ENCODE measurements around the gene ATG16L1. TPM values are rescaled to one million over a fixed set of nuclear protein-coding genes. Genes with fewer than 3 reads are reported as not detected.

The ATG16L1 gene
- total RNA-seq, 1 donor from 2014 or later, result 36.7 TPM

DNA sequence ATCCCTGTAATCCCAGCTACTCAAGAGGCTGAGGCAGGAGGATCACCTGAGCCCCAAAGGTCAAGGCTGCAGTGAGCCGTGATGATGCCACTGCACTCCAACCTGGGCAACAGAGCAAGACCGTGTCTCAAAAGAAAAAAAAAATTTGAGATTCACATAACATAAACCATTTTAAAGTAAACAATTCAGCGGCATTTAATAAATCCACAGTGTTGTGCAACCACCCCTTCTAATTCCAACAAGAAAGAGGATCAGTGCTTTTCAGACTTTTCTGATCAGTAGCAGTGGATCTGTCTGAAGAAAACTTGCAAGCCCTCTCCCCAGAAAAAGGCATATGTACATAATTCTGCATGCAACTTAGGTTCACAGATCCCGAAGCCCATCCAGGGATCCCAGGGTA is 48.9 kb downstream of the ATG16L1 start:
- no peak overlapping the region for H3K4me3 Mint-ChIP-seq
- H3K27me3 Mint-ChIP-seq, result peaks cover 3% of the 10 kb centered on the region
- no peaks in the 10 kb centered on the region for H3K4me1 Mint-ChIP-seq
- H3K27ac Mint-ChIP-seq, result no peak overlapping the region
- no peak for DNase-seq
- H3K36me3 Mint-ChIP-seq (ENCODE audit: low read depth), result peaks cover 8% of the 10 kb centered on the region
- no peaks in the 10 kb centered on the region for H3K9me3 Mint-ChIP-seq
- intact Hi-C loops (cut with micrococcal nuclease), result no loop called here

DNA sequence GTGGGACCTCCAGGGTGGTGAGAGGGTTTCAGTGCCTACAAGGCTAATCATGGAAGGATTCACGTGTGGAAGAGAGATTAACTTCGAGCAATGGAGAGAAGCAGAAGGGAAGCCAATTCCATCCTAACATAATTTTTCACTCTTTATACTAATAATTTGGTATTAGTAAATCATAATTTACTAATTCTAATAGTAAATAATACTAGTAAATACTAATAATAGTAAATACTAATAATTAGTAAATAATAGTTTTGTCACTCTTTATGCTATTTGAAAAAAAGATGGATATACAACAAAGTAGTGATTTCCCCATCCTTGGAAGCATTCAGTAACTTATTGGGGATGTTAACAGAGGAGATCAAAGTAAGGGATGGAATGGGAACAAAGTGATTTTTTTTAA is 49.8 kb downstream of the ATG16L1 start:
- intact Hi-C loops (cut with micrococcal nuclease), result no loop called here
- Mint-ChIP-seq H3K36me3 (ENCODE audit: low read depth) (peaks cover 3% of the 10 kb centered on the region), H3K4me3 (no peak overlapping the region), H3K4me1 (no peaks in the 10 kb centered on the region), H3K9me3 (no peaks in the 10 kb centered on the region), H3K27ac (no peak overlapping the region), H3K27me3 (peaks cover 3% of the 10 kb centered on the region)
- DNase-seq, result no peak

DNA sequence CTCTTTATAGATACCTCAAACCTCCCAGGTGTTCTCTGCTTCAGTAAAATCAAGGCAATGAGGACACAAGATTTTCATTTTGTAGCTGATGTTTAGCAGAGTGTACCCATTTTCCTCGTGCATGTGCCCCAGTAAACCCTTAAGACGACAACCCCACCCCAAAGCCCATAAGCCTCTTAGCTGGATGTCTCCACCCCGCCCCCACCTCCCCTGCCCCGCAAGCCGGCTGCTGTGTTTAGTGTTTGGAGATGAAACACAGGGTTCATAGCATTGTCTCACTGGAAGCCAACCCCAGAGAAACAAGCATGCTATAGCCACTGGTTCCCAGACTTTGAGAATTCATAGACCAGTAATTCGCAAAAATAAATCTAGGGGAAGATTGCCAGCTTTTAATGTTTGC is 50.3 kb downstream of the ATG16L1 start:
- intact Hi-C loops (cut with micrococcal nuclease), result no loop called here
- Mint-ChIP-seq H3K27me3 (peaks cover 3% of the 10 kb centered on the region), H3K36me3 (ENCODE audit: low read depth) (peaks cover 2% of the 10 kb centered on the region)

DNA sequence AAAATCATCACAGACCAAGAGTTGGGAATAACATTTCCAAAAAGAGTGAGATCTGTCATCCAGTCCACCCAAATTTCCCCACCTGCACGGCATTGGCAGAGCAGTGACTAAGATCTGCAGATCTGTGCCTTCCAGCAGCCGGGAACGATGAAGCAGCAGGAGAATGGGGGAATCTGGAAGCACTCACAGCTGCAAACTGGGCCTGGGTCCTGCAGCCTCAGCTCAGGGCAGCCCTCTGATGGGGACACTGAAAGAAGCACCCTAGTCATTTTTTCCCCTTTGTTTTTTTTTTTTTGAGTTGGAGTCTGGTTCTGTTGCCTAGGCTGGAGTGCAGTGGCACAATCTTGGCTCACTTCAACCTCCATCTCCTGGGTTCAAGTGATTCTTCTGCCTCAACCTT is 51.8 kb downstream of the ATG16L1 start:
- intact Hi-C loops (cut with micrococcal nuclease), result no loop called here
- DNase-seq, result no peak
- H3K27me3 Mint-ChIP-seq, result peaks cover 3% of the 10 kb centered on the region

More for the DNA sequence above, 50.3 kb downstream of the ATG16L1 start:
- Mint-ChIP-seq H3K27ac (no peak overlapping the region), H3K4me1 (no peaks in the 10 kb centered on the region), H3K9me3 (no peaks in the 10 kb centered on the region), H3K4me3 (no peak overlapping the region)
- DNase-seq, result no peak

GRCh38 chr2:233307565-233307964 is 56.1 kb downstream of the ATG16L1 start, which contains the start of gene SAG:
Gene SAG (plus strand): TSS chr2:233307816. CDS start chr2:233309190, 1,374 bp downstream.
- H3K27me3 Mint-ChIP-seq, result peaks cover 8% of the 10 kb centered on the region
- H3K4me1 Mint-ChIP-seq, result peaks cover 3% of the 10 kb centered on the region
- H3K27ac Mint-ChIP-seq, result no peak within 1 kb of the TSS
- intact Hi-C loops (cut with micrococcal nuclease), result no loop called here
- H3K4me3 Mint-ChIP-seq, result no peak within 1 kb of the TSS
- DNase-seq, result no peak
- no peaks in the 10 kb centered on the region for H3K9me3 Mint-ChIP-seq
- no peaks in the 10 kb centered on the region for H3K36me3 Mint-ChIP-seq (ENCODE audit: low read depth)

More for the DNA sequence above, 51.8 kb downstream of the ATG16L1 start:
- Mint-ChIP-seq H3K36me3 (ENCODE audit: low read depth) (no peaks in the 10 kb centered on the region), H3K4me1 (no peaks in the 10 kb centered on the region), H3K9me3 (no peaks in the 10 kb centered on the region), H3K27ac (no peak overlapping the region), H3K4me3 (no peak overlapping the region)

DNA sequence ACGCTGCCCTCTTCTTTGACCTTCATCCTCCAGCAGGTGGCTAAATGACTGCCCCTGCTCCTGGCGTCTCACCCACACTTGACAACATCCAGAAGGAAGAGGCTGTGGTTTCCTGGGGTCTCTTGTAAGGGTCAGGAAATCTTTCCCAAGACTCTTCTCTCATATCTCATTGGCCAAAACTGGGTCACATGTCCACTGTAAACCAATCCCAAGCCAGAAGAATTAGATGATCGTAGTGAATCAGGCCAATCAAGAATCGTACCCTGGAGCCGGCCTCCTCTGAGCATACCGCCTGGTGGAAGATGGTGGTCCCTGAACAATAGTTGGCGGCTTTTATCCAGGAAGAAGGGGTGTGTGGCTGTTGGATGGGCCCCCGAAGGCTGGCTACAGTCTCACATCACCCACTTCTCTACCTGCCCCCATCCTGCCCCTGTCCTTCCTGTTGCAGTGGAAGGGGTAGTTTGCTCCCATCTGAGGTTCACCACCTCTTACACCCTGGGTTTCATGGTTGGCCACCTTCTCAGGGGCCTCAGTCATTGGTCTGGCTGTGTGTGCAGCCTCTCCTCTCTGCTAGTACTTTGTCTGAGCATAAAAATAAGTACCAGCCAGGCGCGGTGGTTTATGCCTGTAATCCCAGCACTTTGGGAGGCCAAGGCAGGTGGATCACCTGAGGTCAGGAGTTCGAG is 59.9 kb downstream of the ATG16L1 start:
- intact Hi-C loops (cut with micrococcal nuclease), result no loop called here
- Mint-ChIP-seq H3K36me3 (ENCODE audit: low read depth) (no peaks in the 10 kb centered on the region), H3K27ac (no peak overlapping the region), H3K27me3 (peaks cover 9% of the 10 kb centered on the region), H3K4me1 (peaks cover 3% of the 10 kb centered on the region), H3K4me3 (no peak overlapping the region), H3K9me3 (no peaks in the 10 kb centered on the region)
- no peak for DNase-seq

GRCh38 chr2:233312874-233313273 is 61.4 kb downstream of the ATG16L1 start:
- H3K4me3 Mint-ChIP-seq, result no peak overlapping the region
- H3K4me1 Mint-ChIP-seq, result peaks cover 3% of the 10 kb centered on the region
- no peaks in the 10 kb centered on the region for H3K9me3 Mint-ChIP-seq
- peaks cover 9% of the 10 kb centered on the region for H3K27me3 Mint-ChIP-seq
- H3K27ac Mint-ChIP-seq, result peak overlapping the region; percentile 41
- DNase-seq, result no peak
- no peaks in the 10 kb centered on the region for H3K36me3 Mint-ChIP-seq (ENCODE audit: low read depth)
- intact Hi-C loops (cut with micrococcal nuclease), result no loop called here

GRCh38 chr2:233314180-233314925 is 62.9 kb downstream of the ATG16L1 start:
- no peak for DNase-seq
- peaks cover 3% of the 10 kb centered on the region for H3K4me1 Mint-ChIP-seq
- peaks cover 15% of the 10 kb centered on the region for H3K27me3 Mint-ChIP-seq
- no peak overlapping the region for H3K27ac Mint-ChIP-seq
- intact Hi-C loops (cut with micrococcal nuclease), result no loop called here
- H3K9me3 Mint-ChIP-seq, result no peaks in the 10 kb centered on the region
- H3K4me3 Mint-ChIP-seq, result no peak overlapping the region
- no peaks in the 10 kb centered on the region for H3K36me3 Mint-ChIP-seq (ENCODE audit: low read depth)

- no peaks in the 10 kb centered on the region for H3K9me3 Mint-ChIP-seq
- no peak overlapping the region for H3K4me3 Mint-ChIP-seq
- no peaks in the 10 kb centered on the region for H3K36me3 Mint-ChIP-seq (ENCODE audit: low read depth)
- no peak for DNase-seq
- intact Hi-C loops (cut with micrococcal nuclease), result no loop called here
- H3K27ac Mint-ChIP-seq, result no peak overlapping the region
- no peaks in the 10 kb centered on the region for H3K4me1 Mint-ChIP-seq
- peaks cover 13% of the 10 kb centered on the region for H3K27me3 Mint-ChIP-seq
These were observed 65.9 kb downstream of the ATG16L1 start for GRCh38 chr2:233317196-233317943.

GRCh38 chr2:233319256-233319655 is 67.8 kb downstream of the ATG16L1 start:
- DNase-seq, result no peak
- Mint-ChIP-seq H3K36me3 (ENCODE audit: low read depth) (no peaks in the 10 kb centered on the region), H3K4me3 (no peak overlapping the region), H3K9me3 (no peaks in the 10 kb centered on the region), H3K27ac (no peak overlapping the region), H3K27me3 (peaks cover 12% of the 10 kb centered on the region), H3K4me1 (peaks cover 3% of the 10 kb centered on the region)
- intact Hi-C loops (cut with micrococcal nuclease), result no loop called here

DNA sequence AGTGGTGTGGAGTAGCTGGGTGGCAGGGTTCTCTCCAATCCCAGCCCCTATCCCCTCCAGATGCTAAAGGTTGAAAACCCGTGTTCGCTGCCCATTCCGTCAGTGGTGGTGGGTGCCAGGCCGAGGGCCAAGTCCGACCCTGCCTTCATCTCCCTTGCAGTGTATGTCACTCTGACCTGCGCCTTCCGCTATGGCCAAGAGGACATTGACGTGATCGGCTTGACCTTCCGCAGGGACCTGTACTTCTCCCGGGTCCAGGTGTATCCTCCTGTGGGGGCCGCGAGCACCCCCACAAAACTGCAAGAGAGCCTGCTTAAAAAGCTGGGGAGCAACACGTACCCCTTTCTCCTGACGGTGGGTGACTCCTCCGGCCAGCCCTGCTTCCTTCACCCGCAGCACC is 69.0 kb downstream of the ATG16L1 start:
- Mint-ChIP-seq H3K27ac (no peak overlapping the region), H3K4me1 (peaks cover 3% of the 10 kb centered on the region), H3K27me3 (peaks cover 12% of the 10 kb centered on the region), H3K36me3 (ENCODE audit: low read depth) (no peaks in the 10 kb centered on the region), H3K9me3 (no peaks in the 10 kb centered on the region), H3K4me3 (no peak overlapping the region)
- no peak for DNase-seq
- intact Hi-C loops (cut with micrococcal nuclease), result no loop called here

DNA sequence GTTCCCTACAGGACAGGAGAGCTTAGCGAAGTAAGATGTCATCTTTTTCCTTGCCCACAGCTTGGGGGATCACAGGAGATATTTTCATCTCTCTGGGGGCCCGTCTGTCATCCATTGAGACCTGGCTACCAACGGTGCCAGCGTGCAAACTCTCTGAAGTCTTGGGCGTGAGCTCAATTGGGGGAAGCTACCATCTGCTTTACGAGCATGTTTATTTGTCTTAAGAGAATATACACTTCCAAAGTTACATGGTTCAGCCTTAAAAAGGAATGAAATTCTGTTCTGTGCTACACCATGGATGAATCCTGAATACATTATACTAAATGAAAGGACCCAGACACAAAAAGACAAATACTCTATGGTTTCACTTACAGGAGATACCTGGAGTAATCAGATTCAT is 69.7 kb downstream of the ATG16L1 start:
- no peak for DNase-seq
- no peak overlapping the region for H3K4me3 Mint-ChIP-seq
- H3K27ac Mint-ChIP-seq, result no peak overlapping the region
- intact Hi-C loops (cut with micrococcal nuclease), result no loop called here
- peaks cover 3% of the 10 kb centered on the region for H3K4me1 Mint-ChIP-seq
- peaks cover 12% of the 10 kb centered on the region for H3K27me3 Mint-ChIP-seq
- no peaks in the 10 kb centered on the region for H3K9me3 Mint-ChIP-seq
- no peaks in the 10 kb centered on the region for H3K36me3 Mint-ChIP-seq (ENCODE audit: low read depth)

DNA sequence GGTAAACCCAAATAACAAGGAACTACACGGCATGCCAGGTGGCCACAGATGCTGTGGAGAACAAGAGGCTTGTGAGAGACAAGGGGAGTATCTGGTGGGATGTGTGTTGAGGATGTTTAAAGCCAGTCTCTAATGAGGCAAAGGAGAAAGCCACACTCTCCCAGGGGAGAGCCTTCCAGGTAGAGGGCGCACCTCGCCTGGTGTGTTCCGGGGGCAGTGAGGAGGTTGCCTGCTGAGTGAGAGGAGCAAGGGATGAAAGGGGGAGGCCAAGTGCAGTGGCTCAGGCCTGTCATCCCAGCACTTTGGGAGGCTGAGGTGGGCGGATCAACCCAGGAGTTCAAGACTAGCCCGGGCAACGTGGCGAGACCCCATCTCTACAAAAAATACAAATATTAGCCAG is 72.4 kb downstream of the ATG16L1 start:
- peaks cover 7% of the 10 kb centered on the region for H3K27me3 Mint-ChIP-seq
- H3K4me1 Mint-ChIP-seq, result peaks cover 3% of the 10 kb centered on the region
- H3K9me3 Mint-ChIP-seq, result no peaks in the 10 kb centered on the region
- no peaks in the 10 kb centered on the region for H3K36me3 Mint-ChIP-seq (ENCODE audit: low read depth)
- no peak overlapping the region for H3K4me3 Mint-ChIP-seq
- intact Hi-C loops (cut with micrococcal nuclease), result no loop called here
- no peak for DNase-seq
- no peak overlapping the region for H3K27ac Mint-ChIP-seq

DNA sequence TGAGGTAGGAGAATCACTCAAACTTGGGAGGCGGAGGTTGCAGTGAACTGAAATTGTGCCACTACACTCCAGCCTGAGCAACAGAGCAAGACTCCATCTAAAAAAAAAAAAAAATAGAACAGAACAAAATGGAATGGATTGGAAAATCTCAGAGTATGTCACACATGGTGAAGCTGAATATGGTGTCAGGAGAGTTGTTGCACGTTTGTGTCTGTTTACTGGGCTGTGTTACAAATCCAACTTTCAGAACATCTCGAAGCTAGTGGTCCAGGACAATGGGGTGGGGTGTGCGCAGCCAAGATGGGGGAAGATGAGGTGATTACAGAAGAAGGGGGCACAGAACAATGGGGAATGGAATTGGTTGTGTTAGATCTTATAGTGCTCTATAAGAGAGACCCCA is 73.8 kb downstream of the ATG16L1 start:
- intact Hi-C loops (cut with micrococcal nuclease), result no loop called here
- no peak overlapping the region for H3K4me3 Mint-ChIP-seq
- H3K27ac Mint-ChIP-seq, result no peak overlapping the region
- H3K9me3 Mint-ChIP-seq, result no peaks in the 10 kb centered on the region
- H3K36me3 Mint-ChIP-seq (ENCODE audit: low read depth), result no peaks in the 10 kb centered on the region
- peaks cover 9% of the 10 kb centered on the region for H3K4me1 Mint-ChIP-seq
- no peak for DNase-seq
- H3K27me3 Mint-ChIP-seq, result peaks cover 6% of the 10 kb centered on the region
